ENCODE data around the gene PRUNE1. TPM values are rescaled to one million over a fixed set of nuclear protein-coding genes. Genes with fewer than 3 reads are reported as not detected.

Gene PRUNE1
- total RNA-seq, 1 donor from 2014 or later = 16.7 TPM

- Mint-ChIP-seq H3K4me1 (ENCODE audit: unreplicated experiment) (peaks cover 5% of the 10 kb centered on the region), H3K36me3 (ENCODE audit: low read depth, unreplicated experiment) (peaks cover 8% of the 10 kb centered on the region), H3K27me3 (ENCODE audit: unreplicated experiment) (peaks cover 2% of the 10 kb centered on the region), H3K4me3 (ENCODE audit: unreplicated experiment) (no peak overlapping the region), H3K27ac (ENCODE audit: unreplicated experiment) (peak overlapping the region; percentile 70), H3K9me3 (ENCODE audit: unreplicated experiment) (no peaks in the 10 kb centered on the region)
- TF ChIP-seq, protein P1, sequence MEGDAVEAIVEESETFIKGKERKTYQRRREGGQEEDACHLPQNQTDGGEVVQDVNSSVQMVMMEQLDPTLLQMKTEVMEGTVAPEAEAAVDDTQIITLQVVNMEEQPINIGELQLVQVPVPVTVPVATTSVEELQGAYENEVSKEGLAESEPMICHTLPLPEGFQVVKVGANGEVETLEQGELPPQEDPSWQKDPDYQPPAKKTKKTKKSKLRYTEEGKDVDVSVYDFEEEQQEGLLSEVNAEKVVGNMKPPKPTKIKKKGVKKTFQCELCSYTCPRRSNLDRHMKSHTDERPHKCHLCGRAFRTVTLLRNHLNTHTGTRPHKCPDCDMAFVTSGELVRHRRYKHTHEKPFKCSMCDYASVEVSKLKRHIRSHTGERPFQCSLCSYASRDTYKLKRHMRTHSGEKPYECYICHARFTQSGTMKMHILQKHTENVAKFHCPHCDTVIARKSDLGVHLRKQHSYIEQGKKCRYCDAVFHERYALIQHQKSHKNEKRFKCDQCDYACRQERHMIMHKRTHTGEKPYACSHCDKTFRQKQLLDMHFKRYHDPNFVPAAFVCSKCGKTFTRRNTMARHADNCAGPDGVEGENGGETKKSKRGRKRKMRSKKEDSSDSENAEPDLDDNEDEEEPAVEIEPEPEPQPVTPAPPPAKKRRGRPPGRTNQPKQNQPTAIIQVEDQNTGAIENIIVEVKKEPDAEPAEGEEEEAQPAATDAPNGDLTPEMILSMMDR (IDR thresholded peaks at IDR 0.05; ENCODE audit: unreplicated experiment) = peak; percentile 94
- DNase-seq (ENCODE audit: low spot score) = peak; percentile 45
These were observed 12.4 kb upstream of the PRUNE1 start for GRCh38 chr1:150995896-150996295.

DNA sequence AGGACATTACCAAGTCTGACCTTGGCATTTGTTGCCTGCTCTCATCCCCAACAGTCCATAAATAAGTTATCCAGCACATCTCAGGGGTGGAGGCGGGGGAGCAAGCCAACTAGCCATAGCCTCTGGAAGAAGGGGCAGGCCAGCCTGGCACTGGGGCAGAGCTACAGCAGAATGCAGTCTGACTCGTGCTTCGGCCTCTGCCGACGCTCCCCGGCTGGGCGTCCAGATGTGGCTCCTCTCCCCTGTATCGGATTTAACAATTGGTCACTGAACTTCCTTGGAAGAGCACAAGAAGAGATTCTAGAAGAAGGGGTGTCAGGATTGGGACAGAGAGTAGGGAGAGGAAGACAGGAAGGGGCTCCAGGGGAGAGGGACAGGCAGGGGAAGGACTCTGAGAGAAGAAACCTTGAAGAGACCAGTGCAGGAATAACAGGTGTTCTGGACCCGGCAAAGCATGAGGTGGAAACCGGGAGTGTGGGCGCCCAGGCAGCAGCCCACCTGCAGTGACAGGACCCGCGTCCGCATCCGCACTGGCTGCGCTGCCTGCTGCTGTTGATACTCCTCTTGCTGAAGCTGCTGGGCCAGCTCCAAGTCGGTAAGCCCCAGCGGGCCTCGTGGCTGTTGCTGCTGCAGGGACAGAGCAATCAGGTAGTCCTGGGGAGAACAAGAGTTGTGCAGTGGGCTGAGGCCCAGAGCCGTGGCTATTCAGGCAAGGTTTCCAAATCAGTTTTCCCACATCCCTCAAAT lies 10.9 kb upstream of the PRUNE1 start:
- Mint-ChIP-seq H3K36me3 (ENCODE audit: low read depth, unreplicated experiment) (peaks cover 14% of the 10 kb centered on the region), H3K27ac (ENCODE audit: unreplicated experiment) (no peak overlapping the region), H3K4me3 (ENCODE audit: unreplicated experiment) (no peak overlapping the region), H3K9me3 (ENCODE audit: unreplicated experiment) (no peaks in the 10 kb centered on the region), H3K27me3 (ENCODE audit: unreplicated experiment) (peaks cover 2% of the 10 kb centered on the region), H3K4me1 (ENCODE audit: unreplicated experiment) (peaks cover 15% of the 10 kb centered on the region)
- DNase-seq (ENCODE audit: low spot score) = no peak
- TF ChIP-seq, protein P1 (IDR thresholded peaks at IDR 0.05; ENCODE audit: unreplicated experiment) = no peak

- TF ChIP-seq, protein P1 (IDR thresholded peaks at IDR 0.05; ENCODE audit: unreplicated experiment) = no peak
- Mint-ChIP-seq H3K36me3 (ENCODE audit: low read depth, unreplicated experiment) (peaks cover 14% of the 10 kb centered on the region), H3K4me1 (ENCODE audit: unreplicated experiment) (peaks cover 21% of the 10 kb centered on the region), H3K9me3 (ENCODE audit: unreplicated experiment) (no peaks in the 10 kb centered on the region), H3K27me3 (ENCODE audit: unreplicated experiment) (peaks cover 2% of the 10 kb centered on the region), H3K4me3 (ENCODE audit: unreplicated experiment) (no peak overlapping the region), H3K27ac (ENCODE audit: unreplicated experiment) (no peak overlapping the region)
- DNase-seq (ENCODE audit: low spot score) = no peak
These were observed 10.3 kb upstream of the PRUNE1 start for GRCh38 chr1:150997949-150998348.

DNA sequence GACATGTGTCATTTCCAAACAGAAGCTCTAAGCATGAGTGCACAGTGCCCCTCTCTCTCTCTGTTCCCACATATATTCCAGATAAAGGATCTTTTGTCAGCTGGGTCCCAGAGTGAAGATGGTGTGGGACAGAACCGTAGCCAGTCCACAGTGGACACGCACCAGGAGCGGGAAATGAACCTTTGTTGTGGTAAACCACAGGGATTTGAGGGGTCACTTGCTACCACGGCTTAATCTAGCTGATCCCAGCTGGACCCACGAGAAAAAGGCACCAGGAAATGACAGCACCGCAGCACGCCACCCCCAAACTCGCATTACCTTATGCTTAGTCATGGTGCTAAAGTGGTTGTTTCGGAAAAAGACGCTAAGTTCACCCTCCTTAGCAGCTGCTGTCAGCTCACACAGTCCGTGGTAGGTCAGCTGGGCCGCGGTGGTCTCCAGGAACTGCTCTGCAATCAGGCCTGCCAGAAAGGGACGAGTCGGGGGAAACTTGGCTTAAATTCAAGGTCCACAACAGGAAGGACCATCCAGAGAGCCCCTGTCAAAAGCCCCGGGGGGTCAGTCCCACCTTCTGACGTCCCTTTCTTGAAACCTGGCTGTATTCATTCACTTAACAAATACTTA lies 9.1 kb upstream of the PRUNE1 start:
- H3K4me3 Mint-ChIP-seq (ENCODE audit: unreplicated experiment) = no peak overlapping the region
- H3K36me3 Mint-ChIP-seq (ENCODE audit: low read depth, unreplicated experiment) = peaks cover 14% of the 10 kb centered on the region
- H3K9me3 Mint-ChIP-seq (ENCODE audit: unreplicated experiment) = no peaks in the 10 kb centered on the region
- peaks cover 2% of the 10 kb centered on the region for H3K27me3 Mint-ChIP-seq (ENCODE audit: unreplicated experiment)
- no peak for DNase-seq (ENCODE audit: low spot score)
- TF ChIP-seq, protein P1 (IDR thresholded peaks at IDR 0.05; ENCODE audit: unreplicated experiment) = no peak
- peaks cover 24% of the 10 kb centered on the region for H3K4me1 Mint-ChIP-seq (ENCODE audit: unreplicated experiment)
- H3K27ac Mint-ChIP-seq (ENCODE audit: unreplicated experiment) = no peak overlapping the region

DNA sequence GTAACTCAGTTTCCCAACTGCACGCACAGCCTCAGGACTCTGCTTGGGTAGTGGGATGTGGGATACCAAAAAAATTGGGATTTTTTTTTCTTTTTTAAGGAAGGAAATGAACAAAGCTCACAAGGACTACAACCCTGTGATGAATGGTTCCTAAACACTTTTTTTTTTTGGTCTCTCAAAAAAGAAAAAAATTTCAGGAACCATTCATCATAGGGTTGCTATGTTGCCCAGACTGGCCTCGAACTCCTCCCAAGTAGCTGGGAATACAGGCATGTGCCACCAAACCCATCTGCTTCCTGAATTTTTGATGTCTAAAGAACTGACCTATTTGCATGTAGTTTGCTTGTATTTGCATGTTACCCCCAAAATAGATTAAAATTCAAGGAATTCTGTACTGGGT lies 8.3 kb upstream of the PRUNE1 start:
- no peak for DNase-seq (ENCODE audit: low spot score)
- peaks cover 2% of the 10 kb centered on the region for H3K27me3 Mint-ChIP-seq (ENCODE audit: unreplicated experiment)
- no peak overlapping the region for H3K4me3 Mint-ChIP-seq (ENCODE audit: unreplicated experiment)
- H3K4me1 Mint-ChIP-seq (ENCODE audit: unreplicated experiment) = peaks cover 24% of the 10 kb centered on the region
- H3K9me3 Mint-ChIP-seq (ENCODE audit: unreplicated experiment) = no peaks in the 10 kb centered on the region
- TF ChIP-seq, protein P1 (IDR thresholded peaks at IDR 0.05; ENCODE audit: unreplicated experiment) = no peak
- peaks cover 14% of the 10 kb centered on the region for H3K36me3 Mint-ChIP-seq (ENCODE audit: low read depth, unreplicated experiment)
- H3K27ac Mint-ChIP-seq (ENCODE audit: unreplicated experiment) = no peak overlapping the region
